ENCODE results near the gene FAM149A. TPM values are rescaled to one million over a fixed set of nuclear protein-coding genes. Genes with fewer than 3 reads are reported as not detected.
A peak's percentile ranks its signal among the peaks of the same experiment; 100 is the strongest.

Gene FAM149A
- total RNA-seq, 2 donors from 2014 or later: 10.1 to 16.5 TPM

DNA sequence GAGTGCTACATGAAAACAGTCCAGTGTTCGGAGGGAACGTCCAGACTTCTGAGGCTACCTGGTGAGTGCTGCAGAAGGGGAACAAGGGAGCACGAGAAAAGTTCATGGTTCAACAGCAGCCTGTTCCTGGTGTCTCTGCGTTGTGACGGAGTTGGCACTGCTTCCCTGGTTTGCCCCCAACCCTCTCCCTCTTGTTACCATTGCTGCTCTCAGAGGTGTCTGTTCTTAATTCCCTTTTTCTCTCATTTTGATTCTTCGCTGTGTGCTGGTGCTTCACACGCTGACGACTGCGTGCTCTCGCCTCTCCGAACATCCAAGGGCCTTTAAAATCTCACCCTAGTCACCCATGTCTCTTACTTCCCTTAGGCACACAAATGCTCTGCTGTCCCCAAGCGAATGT lies 1.6 kb upstream of the FAM149A start:
- no peak for DNase-seq (ENCODE audit: low spot score)
- intact Hi-C loops (cut with DNase I): no loop called here

DNA sequence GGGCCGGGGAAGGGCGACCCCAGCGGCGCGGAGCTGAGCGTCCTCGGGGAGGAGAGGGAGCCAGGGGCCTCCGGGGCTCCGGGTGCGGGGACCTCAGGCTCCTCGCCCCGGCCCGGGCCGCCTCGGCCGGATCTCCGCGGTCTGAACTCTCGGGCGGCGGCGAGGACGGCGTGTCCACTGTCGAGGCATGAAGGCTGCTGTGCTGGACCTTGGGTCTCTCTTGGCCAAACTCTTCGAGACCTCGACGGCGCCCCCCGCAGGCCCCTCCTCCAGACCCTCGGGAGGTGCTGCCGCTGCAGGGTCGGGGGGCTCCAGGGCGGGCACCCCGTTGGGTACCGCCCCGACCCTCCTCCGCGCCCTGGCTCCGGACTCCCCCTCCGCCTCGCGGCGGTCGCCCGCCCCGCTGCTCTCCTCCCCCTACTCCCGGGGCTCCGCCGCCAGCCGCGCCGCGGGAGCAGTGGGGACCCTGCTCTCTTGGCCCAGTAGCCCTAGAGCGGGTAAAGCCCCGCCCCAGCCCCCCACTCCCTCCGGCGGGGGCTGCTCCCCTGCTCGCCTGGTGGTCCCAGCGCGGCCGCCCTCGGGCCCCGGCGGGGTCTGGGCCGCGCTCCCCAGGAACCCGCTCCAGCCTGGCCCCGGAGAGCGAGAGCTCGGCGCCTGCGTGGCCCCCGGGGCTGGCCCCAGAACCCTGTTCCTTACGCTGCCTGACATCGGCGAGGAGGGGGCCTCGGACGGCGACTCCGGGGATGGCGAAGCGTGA lies 564 bp downstream of the FAM149A start:
- intact Hi-C loops (cut with DNase I): no loop called here
- no peak for DNase-seq (ENCODE audit: low spot score)

DNA sequence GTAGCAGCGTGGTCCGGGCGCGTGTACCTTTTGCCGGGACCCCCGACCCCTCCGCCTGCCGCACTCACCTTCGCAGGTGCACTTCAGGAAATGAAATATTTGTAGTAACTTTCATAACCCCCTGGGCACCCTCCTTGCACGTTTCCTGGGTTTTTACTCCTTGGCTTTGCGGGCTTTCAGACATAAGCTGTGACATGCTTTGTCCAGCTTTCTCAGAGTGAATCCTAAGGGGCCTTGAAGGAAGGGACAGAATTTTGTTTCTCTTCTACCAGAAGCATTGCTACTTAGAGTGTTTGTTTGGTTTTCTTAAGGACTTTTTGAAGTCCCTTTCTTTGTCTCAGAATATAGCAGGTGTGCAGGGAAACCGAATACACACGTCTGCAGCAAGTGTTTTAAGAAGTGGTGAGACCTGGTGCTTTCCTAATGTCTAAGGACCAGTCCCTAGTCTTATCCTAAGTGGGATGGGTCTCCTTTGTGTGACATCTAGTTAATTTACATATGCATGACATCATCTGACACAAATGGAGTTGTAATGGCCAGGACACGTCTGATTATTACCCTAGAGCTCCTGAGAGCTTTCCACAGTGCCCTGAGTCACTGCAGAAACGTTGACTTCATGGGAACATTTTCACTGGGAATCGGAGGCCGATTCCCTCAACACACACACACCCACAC lies 1.3 kb downstream of the FAM149A start:
- no peak for DNase-seq (ENCODE audit: low spot score)
- intact Hi-C loops (cut with DNase I): no loop called here

DNA sequence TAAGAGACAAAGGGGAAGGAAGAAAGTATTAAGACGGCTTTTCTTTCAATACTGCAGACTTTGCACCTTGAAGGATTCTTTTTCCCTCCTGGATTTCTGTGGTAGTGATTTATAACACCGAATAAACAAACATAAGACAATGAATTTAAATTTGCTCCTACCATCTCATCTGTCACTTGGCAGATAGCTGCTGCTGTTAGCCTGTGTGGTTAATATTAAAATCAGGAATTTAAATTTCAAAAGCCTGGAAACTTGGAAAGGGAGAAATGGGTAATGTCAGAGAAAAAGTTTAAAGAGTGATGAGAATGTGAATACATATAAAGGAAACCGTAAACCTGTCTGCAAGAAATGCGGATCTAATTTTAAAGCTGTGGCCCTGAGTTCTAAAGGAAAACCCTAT lies 3.4 kb downstream of the FAM149A start:
- DNase-seq (ENCODE audit: low spot score): no peak
- intact Hi-C loops (cut with DNase I): no loop called here

DNA sequence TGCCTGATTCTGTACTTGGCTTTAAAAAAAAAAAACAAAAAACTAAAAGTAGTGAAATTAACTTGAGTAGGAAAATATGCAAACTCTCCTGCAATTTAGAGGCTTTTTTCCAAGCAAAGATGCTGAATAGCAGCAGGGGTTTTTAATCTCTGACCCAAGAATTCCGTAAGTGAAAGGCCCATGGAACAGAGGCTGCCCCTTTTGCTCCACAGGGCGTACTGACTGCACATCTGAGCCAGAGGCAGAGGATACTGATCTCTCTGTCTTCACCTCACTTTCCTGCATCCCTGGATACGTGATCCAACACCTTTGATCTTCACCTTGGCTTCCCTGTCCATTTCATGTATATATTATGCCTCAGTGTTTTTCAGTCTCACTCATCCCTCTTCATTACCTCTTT lies 3.9 kb downstream of the FAM149A start:
- intact Hi-C loops (cut with DNase I): no loop called here
- DNase-seq (ENCODE audit: low spot score): no peak

DNA sequence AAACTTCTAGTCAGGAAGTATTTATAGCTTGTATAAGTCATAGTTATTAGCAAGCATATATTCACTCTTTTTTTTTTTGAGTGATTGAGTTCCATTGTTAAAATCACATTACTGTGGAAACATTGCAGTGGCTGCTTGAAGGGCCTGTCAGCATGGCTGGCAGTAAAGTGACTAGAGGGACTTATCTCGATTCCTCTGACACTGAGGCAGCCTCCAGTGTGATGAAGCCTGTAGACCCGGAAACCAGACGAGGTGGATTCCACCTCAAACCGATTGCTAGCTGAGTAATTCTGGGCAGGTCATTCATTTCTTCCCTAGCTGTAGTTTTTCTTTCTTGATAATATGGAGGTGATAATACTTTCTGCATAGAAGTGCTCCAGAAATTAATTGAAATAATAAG lies 4.7 kb downstream of the FAM149A start:
- DNase-seq (ENCODE audit: low spot score): no peak
- intact Hi-C loops (cut with DNase I): no loop called here

DNA sequence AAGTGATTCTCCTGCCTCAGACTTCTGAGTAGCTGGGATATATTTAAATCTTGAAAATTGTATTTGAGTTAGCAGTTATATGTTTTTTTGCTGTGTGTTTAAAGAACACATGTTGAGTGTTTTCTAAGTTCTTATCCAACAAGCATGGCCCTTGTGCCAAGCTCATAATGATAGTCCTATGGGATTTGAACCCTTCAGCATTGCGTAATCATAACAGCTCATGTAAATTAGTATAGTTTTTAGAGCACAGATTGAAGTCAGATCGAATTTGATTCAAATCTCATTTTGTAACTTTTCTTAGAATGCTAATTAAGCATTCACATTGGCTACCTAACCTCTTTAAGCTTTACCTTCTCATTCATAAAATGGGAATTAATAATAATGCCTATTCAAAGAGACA lies 12.2 kb downstream of the FAM149A start:
- no peak for DNase-seq (ENCODE audit: low spot score)
- intact Hi-C loops (cut with DNase I): no loop called here

DNA sequence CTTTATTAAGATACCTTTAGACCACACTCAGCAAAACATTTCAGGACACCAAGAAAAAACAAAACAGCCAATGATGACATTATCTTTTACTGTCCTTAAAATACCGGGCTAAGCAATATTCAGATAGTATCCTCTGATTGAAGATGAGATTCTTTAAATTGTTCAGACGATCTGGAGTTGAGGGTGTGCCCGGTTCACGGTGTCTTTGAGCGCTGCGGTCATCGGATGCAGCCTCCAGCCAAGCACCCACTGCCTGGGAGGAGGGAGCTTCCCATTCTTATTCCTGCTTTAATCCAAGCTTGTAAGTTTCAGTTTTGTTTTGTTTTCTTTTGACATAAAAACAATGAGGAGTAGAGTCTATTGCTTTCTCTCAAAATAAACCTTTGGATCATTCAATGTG lies 14.1 kb downstream of the FAM149A start:
- no peak for DNase-seq (ENCODE audit: low spot score)
- intact Hi-C loops (cut with DNase I): no loop called here

DNA sequence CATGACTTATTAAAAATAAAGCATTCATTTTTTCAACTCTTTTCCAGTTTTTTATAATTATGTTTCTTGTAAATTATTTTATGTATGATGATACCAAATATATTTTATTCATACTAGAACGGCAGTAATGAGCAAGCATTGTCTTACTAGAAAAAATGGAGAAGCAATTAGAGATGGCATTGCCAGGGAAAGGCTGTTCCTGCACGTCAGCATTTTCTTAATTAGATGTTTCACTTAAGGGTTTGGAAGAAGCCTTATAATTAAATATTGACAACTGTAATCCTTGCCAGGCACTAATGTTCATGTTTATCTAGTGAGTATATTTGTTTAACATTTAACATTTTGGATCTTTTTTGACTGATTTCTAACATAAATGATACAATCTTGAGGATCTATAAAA lies 16.6 kb downstream of the FAM149A start:
- intact Hi-C loops (cut with DNase I): no loop called here

DNA sequence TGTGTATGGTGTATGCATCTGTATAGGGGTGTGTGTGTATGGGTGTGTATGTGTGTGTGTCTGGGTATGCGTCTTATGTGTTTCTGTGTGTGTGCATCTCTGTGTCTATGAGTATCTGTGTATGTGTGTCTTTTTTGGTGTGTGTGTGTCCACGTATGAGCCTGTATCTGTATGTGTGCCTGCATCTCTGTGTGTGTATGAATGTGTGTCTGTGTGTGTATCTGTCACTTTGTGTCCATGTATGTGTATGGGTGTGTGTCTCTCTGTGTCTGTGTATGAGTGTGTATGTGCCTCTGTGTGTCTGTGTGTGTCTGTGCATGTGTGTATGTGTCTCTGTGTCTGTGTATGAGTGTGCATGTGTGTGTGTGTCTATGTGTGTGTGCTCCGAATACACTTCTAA lies 24.3 kb downstream of the FAM149A start:
- no peak for DNase-seq (ENCODE audit: low spot score)
- intact Hi-C loops (cut with DNase I): no loop called here

More for the DNA sequence above, 16.6 kb downstream of the FAM149A start:
- DNase-seq (ENCODE audit: low spot score): no peak

DNA sequence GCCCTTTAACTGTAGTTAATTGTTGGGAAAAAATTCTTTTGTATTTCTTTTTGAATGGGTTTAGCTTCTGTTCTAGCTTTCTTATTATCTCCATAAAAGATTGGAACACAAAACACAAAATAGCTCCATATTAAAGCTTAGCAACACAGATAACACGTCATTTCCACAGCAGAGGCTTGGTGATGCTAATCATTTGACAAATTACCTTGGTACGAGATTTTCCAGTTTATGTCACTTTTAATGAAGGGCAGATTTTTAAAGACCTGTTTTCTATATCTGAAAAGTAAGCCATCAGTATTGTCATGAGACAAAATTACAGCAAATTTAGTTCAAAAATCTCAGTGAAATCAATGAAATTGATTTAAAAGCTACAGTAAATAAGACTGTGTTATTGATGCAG lies 27.4 kb downstream of the FAM149A start:
- intact Hi-C loops (cut with DNase I): loop anchor here in 1 of 2 donors (10.0 kb wide), 1 partner anchor 67 kb away; the partner anchor contains the start of gene TLR3
- DNase-seq (ENCODE audit: low spot score): no peak

DNA sequence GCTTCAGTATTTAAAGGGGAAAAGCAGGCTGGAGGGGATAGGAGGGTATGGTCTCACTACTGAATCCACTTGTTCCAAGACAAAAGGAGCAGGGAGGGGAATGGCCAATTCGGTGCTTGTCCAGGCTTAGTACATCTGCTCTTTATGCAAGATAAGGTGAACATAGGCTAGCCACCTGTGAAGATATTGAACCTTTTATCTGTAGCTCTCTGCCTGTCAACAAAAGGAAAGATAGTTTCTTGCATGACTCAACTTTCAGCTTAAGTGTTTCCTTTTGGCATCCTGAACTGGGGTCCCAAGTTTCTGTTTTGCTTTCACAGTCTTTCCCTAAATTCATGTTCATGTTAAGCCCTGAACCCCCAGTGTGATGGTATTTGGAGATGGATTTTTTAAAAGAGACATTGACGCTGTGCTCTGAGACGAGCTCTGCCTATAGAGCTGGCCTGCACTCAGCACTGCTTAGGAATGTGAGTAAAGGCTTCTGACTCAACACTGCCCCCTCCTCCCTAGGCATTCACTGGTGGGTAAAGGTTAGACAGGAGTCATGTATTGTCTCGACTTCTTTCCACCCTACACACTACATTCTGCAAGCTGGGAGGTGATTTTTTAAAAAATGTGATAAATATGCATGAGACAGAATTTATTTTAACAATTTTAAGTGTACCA lies 28.2 kb downstream of the FAM149A start:
- no peak for DNase-seq (ENCODE audit: low spot score)
- intact Hi-C loops (cut with DNase I): loop anchor here in 1 of 2 donors (10.0 kb wide), 1 partner anchor 68 kb away; the partner anchor contains the start of gene TLR3

DNA sequence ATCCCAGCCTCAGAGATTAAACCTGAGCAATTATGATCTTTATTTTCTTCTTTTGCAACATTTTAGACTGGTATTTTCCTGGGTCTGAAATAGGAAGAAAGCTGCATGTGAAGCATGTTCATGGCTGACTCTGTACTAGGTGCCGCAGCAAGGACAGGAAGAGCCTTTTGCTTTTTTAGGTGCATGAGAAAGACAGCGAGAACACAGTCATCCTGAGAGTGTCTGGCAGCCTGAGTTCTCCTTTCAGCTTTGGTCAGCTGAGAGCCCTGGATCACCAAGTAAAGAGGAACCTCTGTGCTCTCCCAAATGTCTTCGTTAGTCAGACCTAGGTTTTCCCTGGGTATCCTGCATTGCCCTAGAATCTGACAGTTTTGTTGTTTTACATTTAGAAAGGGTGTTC lies 29.8 kb downstream of the FAM149A start:
- intact Hi-C loops (cut with DNase I): loop anchor here in 1 of 2 donors (10.0 kb wide), 1 partner anchor 69 kb away; the partner anchor contains the start of gene TLR3
- no peak for DNase-seq (ENCODE audit: low spot score)

DNA sequence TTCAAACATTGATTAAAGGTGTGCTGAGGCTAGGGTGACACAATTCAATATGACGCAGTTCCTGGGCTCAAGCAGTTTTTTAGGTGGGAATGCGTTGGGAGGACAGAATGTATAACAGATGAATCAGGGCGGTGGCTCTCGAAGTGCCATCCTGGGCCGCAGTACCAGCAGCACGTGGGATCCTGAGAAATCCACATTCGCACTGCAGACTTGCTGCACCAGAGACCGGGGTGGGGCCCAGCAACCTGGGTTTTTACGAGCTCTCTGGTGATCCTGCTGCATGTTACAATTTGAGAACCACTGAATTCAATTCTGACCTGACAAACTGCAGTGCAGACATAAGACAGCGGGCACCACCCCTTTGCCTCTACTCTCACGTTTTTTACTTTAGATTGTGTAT lies 30.4 kb downstream of the FAM149A start:
- intact Hi-C loops (cut with DNase I): loop anchor here in 1 of 2 donors (10.0 kb wide), 1 partner anchor 70 kb away; the partner anchor contains the start of gene TLR3
- no peak for DNase-seq (ENCODE audit: low spot score)

DNA sequence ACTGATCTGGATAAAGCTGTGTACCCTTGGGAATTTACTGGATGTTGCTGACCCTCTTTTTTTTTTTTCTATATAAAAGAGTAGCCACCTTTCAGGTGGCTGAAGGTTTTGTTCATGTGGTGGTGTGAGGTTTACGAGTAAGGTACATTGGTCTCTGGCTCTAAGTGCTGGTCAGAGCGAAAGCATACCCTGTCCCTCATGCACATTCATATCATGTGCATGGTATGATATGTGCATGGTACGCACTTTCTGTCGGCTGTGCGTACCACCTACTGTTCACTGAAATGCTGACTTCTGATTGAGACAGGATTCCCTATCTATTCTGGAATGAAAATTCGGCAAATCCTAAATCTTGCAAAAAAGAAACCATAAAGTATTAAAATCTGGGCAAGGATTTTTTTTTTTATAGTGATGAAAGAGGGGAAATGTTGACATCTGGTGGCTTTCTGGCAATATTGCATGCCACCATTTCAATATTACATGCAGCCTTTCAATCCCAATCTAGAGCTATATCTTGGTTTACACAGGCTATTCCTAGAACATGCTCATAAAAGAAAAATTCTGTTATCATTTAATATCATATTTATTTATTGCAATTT lies 32.8 kb downstream of the FAM149A start:
- DNase-seq (ENCODE audit: low spot score): no peak
- intact Hi-C loops (cut with DNase I): loop anchor here in 1 of 2 donors (10.0 kb wide), 1 partner anchor 72 kb away; the partner anchor contains the start of gene TLR3

DNA sequence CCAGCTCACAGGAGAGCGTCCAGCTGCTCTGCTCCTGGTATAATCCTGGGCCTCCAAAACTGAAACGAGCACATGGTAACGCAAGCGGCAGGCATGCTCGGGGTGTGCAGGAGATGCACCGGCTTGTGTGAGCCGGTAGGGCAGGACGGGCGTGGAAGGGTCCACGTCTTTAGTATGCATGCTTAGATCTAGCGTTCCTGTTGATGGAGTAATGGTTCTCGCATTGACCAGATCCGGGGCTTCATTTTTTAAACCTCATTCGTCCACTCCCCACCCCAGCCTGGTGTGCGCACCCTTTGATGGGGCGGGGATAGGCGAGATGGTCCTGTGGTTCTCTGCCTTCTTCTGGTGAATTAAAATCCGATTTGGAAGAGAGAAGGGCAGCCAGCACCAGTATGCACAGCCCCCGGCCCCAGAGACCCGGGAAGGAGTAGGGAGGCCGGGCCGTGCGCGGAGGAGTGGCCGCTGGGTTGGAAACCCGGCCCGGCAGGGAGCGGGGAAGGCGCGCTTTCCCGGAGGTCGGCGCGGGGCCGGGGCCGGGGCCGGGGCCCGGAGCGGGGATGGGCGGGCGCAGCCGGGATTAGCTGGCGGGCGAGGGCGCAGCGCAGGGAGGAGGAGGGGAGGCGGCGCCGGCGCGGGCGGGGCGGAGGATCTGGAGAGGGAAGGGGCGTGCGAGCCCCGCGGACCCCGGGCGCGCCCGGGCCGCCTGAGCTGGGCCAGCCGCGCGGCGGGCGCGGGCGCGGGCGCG lies 39.9 kb downstream of the FAM149A start:
- intact Hi-C loops (cut with DNase I): no loop called here

DNA sequence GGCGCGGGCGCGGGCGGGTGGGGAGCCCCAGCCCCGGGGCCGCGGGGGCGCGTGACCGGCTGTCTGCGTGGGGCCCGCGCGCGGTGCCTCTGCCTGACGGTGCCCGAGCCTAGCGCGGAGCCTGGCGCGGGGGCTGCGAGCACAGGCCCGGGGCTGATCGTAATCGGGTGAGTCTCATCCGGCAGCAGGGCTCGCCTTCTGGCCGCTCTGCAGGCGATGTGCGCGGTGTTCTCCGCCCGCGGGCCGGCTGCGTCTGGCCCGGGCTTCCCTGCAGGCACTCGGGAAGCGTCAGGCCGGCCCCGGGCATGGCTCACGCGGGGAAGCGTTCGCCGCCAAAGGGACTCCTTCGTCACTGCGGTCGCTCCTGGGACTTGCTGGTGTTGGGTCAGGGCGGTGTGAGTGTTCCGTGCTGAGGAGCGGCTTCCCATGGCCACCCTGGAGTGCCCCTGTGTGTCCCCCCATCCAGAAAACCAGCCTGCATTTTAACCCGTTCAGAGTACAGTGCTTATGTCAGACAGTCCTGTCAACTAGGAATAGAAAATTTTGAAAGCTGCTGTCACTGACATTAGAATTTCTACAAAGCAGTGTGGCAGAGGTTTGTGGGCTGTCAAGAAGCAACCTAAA lies 40.6 kb downstream of the FAM149A start:
- intact Hi-C loops (cut with DNase I): no loop called here
- peak; percentile 89 for DNase-seq (ENCODE audit: low spot score)

More for the DNA sequence above, 39.9 kb downstream of the FAM149A start:
- DNase-seq (ENCODE audit: low spot score): no peak

DNA sequence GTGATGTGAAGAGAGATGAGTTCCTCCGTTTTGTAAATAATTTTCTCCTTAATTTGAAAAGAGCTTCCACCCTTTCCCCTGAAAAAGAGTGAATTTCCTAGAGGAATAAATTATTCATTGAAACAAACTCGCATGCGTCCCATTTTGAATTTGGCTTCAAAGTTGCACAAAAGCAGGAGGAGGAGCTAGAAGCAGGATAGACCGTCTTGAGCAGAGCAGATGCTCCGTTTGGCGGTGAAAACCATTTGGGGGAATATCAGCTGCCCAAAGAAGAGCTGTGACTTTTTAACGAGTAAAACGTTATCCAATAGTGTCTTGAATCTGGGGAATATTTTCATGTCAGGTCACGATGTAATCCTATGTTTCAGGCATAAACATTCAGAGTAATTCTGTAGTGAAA lies 42.0 kb downstream of the FAM149A start:
- intact Hi-C loops (cut with DNase I): no loop called here
- DNase-seq (ENCODE audit: low spot score): no peak
